HG03025 (cell line): ENCODE measurements around the gene ENAH.

Experiments used
- ATAC-seq: cut with Tn5 transposase; IDR thresholded peaks from one replicate; pipeline ENCODE4 v1.9.1; 2021; ENCODE audit warnings: mild to moderate bottlenecking, moderate library complexity; ENCODE audit not compliant: unreplicated experiment, low FRiP score

ENAH gene

DNA sequence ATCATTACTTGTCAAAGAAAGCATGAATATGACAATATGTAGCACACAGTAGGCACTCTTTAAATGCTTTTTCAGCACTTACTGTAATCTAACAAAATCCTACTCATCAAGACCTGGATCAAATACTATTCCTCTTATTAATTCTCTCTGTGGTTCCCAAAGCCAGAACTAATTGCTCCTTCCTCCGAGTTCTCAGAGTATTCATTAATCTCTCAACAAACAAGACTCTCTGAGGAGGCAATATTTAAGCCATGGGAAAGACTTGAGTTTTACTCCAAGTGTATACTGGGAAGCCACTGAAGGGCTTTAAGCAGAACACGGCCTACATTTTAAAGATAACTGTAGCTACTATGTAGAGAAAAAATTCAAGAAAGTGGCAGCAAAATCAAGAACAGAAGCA is 79.7 kb downstream of the ENAH start:
- no peak for ATAC-seq

- ATAC-seq, result no peak
These were observed 80.5 kb downstream of the ENAH start for GRCh38 chr1:225572422-225572821.

- no peak for ATAC-seq
These were observed 85.1 kb downstream of the ENAH start for GRCh38 chr1:225567789-225568188.

GRCh38 chr1:225565847-225566246 is 87.1 kb downstream of the ENAH start:
- ATAC-seq, result no peak

DNA sequence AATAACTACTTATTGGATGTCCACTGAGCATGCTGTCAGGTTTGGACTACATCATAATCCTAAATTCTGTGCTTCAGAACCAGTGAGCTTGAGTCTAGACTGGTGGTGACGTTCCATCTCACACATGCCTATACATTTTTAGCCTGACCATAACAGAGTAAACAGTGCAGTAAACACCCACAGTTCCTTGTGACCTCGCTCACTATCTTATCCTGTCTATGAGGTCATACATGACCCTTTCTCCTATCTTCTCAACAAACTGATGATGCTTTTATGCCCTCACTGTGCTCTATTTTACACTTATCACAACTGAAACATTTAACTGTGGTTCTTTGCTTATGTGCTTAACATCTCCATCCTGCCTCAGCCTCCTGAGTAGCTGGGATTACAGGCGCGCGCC is 91.2 kb downstream of the ENAH start:
- no peak for ATAC-seq

GRCh38 chr1:225559902-225560301 is 93.0 kb downstream of the ENAH start:
- ATAC-seq, result no peak

GRCh38 chr1:225559326-225559725 is 93.6 kb downstream of the ENAH start:
- no peak for ATAC-seq

- ATAC-seq, result no peak
These were observed 96.2 kb downstream of the ENAH start for GRCh38 chr1:225556694-225557093.

- ATAC-seq, result no peak
These were observed 97.1 kb downstream of the ENAH start for GRCh38 chr1:225555821-225556220.

DNA sequence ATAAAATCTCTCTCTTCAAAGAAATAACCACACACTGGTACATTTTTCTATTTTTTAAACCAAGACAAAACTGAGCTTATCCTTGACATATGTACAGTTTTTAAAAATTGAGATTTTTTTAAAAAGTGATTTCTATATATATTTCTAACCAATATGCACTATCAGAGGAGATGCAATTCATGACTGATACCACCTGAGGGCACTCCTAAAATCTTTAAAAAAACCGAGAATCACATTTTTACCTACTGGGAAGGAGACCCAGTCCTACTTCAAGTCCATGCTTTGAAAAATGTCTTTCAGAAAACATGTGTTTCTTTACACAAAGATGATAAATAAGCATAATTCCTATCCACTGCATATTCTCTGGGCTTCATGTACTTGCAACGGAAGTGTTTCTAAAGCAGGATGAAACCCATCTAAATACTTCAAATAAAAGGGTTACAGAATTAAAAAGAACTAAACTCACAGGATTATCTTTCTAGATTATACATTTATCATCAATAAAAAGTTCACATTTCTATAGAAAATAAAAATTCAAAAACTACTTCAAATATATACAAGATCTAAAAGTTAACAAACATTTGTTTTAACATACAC is 98.6 kb downstream of the ENAH start:
- ATAC-seq, result no peak

DNA sequence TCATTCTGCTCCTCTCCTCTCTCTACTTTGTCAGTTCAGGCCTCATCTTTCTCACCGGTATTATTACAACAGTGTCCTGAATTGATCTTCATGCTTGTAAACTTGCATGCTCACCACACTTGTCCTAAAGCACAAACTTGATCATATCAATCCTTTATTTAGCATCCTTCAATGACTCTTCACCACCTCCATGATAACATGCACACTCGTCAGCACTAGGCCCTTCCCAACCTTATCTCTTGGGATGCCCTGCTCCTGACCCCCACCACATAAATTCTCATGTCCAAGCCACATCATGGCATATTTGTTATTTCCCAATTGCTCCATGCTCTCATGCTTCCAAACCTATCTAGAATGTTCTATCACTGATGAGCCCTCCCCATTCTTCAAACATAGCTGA is 103.1 kb downstream of the ENAH start:
- no peak for ATAC-seq

DNA sequence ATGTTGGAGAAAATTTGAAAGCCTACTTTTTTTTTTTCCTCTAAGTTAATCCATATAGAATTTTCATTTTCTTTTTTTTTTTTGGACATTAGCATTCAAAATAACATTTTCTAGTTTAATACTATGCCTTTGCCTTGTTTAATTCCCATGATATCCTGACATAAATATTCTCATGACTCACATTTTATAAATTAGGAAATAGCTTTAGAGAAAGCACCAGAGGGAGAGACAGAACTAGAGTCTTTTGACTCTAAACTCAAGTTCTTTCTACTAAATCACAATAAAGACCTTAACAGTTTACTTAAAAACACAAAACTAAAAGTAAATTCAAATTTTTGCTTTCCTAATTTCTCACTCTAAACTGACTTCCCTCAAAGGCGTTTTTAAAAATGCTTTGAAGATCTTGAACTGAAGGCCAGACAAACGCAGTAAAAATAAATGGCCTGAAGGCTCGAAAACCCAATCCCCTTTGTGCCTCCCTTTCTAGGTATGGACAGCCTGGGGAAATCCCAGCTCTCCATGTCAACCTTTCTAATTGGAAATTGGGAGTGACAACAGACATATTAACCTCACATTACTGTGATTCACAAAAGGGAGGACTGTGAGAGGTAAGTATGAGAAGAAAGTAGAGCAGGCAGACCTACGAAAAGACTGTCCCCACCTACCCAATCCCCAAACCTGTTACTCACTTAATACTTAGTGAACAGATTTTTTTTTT is 104.6 kb downstream of the ENAH start:
- ATAC-seq, result no peak

GRCh38 chr1:225545649-225546048 is 107.3 kb downstream of the ENAH start:
- ATAC-seq, result no peak

DNA sequence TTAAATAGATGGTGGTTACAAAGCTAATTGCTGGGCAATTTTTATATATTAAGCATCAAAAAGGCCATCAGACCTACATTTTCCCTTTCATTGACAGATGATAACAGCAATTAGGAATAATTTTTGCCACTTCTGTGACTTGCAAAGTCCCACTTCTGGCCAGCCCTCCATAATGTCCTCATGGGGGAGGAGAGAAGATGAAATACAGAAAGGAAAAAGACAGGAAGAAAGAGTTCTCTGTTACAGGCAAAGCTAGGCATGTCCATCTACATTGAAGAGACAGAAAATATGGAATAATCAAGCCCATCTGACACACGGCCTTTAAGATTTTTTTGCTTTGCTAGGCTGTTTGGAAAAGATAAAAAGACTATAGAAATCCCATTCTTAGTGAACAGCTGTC is 108.0 kb downstream of the ENAH start:
- no peak for ATAC-seq

GRCh38 chr1:225544263-225544662 is 108.7 kb downstream of the ENAH start:
- ATAC-seq, result no peak

DNA sequence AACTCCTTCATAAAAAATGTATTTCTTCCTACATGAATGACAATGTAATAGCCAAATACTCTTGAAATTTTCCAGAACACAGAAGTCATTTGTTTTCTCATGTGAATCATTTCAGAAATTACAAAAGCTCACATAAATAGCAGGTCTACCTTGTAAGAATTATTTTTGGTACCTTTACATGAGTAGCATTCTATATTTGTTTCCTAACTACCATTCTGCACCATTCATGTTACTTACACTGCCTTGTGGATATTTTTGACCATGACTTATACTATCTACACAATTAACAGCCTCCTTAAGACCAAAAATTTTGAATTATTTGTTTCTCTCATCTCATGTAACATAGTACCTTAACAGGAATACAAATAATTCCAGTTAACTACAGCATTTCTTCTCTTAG is 109.6 kb downstream of the ENAH start:
- ATAC-seq, result no peak

GRCh38 chr1:225541383-225541782 is 111.5 kb downstream of the ENAH start:
- no peak for ATAC-seq

DNA sequence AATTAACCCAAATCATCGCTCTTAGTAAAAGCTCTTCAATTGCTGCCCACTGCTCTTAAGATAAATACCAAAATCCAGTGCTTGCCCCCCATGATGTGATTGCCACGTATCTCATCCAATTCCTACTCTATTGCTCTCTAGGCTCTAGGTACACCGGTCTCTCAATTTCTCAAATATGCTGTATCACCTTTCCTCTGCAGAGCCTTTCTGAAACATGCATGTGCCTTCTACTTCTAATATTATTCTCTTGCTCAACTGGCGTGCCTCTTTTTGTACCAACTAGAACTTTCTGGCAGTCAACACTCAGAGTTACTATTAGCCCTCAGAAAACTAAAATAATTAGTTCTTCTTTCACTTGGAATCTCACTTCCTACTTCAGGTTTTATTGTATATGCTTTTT is 113.3 kb downstream of the ENAH start:
- no peak for ATAC-seq

GRCh38 chr1:225539069-225539468 is 113.9 kb downstream of the ENAH start:
- ATAC-seq, result no peak

DNA sequence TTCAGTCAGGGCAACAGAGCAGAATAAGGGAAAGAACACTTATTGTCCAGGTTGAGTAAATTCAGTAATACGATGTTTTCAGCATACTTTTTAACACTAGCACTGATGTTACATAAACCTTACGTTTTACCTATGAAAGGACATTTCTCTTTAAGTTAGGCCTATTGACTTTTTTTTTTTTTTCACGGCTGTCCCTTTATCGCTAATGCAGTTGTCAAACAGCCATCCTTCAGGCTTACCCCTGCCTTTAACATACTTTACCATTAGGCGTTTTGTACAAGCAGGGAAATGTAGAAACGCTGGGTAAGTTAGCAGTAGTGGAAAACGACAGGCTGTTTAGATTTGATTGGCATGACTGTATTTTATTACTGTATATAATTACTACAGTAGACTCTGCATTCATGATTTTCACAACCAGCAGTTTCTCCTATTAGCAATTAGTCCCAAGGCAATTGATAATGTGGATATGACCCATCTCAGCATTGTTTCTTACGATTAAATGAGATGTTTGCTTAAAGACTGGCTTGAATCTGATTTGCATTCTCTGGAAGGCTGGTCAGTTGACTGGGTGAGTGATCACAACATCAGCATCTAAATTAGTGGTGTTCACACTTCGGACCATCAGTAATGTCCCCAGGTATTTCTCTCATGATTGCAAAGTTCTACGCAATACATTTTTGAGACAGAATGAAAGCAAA is 115.2 kb downstream of the ENAH start:
- ATAC-seq, result no peak

DNA sequence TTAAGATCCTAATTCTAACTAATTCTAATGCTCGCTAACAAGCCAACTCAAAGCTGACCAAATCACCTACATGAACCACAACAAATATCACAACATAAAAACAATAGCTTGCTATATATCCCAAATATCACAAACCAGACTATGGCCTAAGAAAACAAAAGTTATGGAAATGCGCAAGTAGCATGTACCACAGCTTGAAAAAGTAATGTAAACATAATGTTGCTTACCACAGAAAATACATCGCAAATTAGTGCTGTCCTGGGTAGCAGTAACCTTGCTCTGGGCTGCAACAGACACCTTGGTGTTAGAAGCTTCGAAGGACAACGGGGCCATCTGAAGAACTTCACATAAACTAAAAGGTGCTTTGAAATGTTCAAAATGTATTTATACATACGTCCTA is 117.6 kb downstream of the ENAH start:
- ATAC-seq, result no peak

DNA sequence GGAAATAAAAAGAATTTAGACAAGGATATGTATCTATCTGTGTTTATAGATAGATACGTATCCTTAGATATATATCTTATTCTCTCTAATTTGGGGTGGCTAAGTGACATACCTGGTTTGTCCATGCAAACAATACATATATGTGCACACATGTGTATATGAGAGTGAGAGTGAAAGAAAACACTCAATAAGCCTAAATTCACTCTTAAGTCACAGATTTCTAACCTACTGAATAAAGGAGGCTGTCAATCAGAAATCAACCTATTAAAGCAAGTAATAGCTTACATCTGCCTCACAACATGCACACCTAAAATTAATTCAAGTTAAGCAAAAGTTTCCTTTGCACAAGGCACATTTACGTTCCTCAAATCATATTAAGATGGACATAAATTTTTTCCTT is 118.2 kb downstream of the ENAH start:
- ATAC-seq, result no peak
